ENCODE measurements around the gene CDKN2AIP.

- TF ChIP-seq CTCF (IDR thresholded peaks at IDR 0.05; ENCODE audit: low read depth, low read length) (no peak), EZH2phosphoT487 (IDR thresholded peaks at IDR 0.05; ENCODE audit: low read depth) (no peak)
Observed at GRCh38 chr4:183478926-183479325, 34.5 kb downstream of the CDKN2AIP start.

All from OCI-LY3 (cell line).